Stimulated activated naive CD4-positive, alpha-beta T cell treated with Interleukin-2 at 50 U/mL for 16 hours (primary cell): Measurements from ENCODE around the gene RASL10A.

Experiments
- DNase-seq: peaks from one replicate; lab custom pipeline; 2025; lab: John Stamatoyannopoulos, UW

RASL10A gene

DNA sequence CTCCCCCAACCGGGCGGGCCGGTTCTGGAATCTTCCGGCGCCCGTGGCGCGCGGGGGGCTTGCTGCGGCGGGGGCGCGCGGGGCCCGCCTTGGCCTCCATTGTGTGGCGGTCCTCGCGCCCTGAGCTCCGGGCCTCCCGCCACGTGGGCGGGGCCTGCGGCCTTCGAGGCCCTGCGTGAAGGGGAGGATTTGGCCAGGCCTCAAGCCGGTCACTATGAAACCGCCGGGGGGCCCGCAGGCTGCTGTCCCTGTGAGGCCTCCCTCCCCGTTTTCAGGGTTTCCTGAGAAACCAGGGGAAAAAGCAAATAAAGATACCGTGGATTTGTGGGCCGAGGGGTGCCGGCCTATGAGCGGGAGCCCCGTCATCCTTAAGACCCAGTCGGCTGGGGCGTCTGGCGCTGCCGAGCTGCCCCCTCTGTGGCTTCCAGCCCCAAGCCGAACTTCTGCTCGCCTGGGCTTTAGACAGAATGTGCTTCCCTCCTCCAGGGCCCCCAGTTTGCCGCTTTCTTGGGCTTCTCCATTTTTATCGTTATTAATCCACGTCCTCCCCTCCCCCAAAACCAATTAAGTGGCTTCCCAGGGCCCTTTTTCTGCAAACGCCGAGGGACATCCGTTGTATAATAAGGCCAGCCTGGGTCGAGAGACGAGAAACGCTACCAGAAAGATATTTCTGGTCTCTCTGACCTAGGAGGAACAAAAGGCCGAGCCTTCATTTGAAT is 46.8 kb downstream of the RASL10A start:
- peak; percentile 33 for DNase-seq

GRCh38 chr22:29267858-29268510 is 47.5 kb downstream of the RASL10A start, which contains the start of the genes EWSR1 and RHBDD3:
TSS of gene EWSR1 (plus strand) at chr22:29268268. CDS start at chr22:29268337, 69 bp downstream.
TSS of gene RHBDD3 (minus strand) at chr22:29267981. CDS start at chr22:29265626, 2,355 bp downstream.
- DNase-seq: peak; percentile 94

- DNase-seq: no peak
Measured at GRCh38 chr22:29267462-29267857, 48.0 kb downstream of the RASL10A start.

GRCh38 chr22:29266564-29267461 is 48.7 kb downstream of the RASL10A start:
- DNase-seq: no peak

- no peak for DNase-seq
Measured at GRCh38 chr22:29265929-29266328, 49.6 kb downstream of the RASL10A start.

GRCh38 chr22:29265305-29265704 is 50.2 kb downstream of the RASL10A start:
- no peak for DNase-seq

- no peak for DNase-seq
Measured at GRCh38 chr22:29263791-29264276, 51.7 kb downstream of the RASL10A start.
